Midbrain (tissue), 1 donor: Measurements from ENCODE around the gene SPDYA.
"Not testable (repeated sequence)": the region's sequence is repeated elsewhere in the genome, so short reads cannot be mapped to it uniquely, and the experiment has no call there.

Source experiments
- DNase-seq: peaks from one replicate; lab custom pipeline; 2025; lab: John Stamatoyannopoulos, UW

The SPDYA gene

GRCh38 chr2:28810384-28811285 is at the start of gene SPDYA:
Gene SPDYA, plus strand, starts transcription at chr2:28810834. Its CDS starts 5,181 bp downstream, at chr2:28816015.
- peak; percentile 32 for DNase-seq

GRCh38 chr2:28761420-28761819 is 49.2 kb upstream of the SPDYA start:
- no peak for DNase-seq

- no peak for DNase-seq
Measured at GRCh38 chr2:28764909-28765711, 45.5 kb upstream of the SPDYA start.

DNA sequence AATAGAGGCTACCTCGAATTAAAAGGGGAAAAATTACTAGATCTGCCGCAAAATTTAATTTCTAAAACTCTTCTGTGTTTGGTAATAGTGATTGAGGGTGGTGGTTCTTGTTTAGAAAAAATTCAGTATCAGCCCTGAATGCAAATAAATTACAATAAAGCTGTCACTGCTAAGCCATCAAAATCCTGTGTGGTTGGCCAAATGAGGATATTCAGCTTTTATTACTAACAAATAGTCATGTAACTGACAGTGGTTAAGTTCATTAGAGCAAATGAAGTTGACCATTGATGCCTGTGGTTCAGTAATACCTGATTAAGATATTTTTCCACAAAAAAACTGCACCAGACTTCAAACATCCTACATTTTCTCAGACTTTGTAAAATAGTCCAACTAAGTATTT is 44.6 kb upstream of the SPDYA start:
- DNase-seq = no peak

- no peak for DNase-seq
Measured at GRCh38 chr2:28767337-28767736, 43.3 kb upstream of the SPDYA start.

DNA sequence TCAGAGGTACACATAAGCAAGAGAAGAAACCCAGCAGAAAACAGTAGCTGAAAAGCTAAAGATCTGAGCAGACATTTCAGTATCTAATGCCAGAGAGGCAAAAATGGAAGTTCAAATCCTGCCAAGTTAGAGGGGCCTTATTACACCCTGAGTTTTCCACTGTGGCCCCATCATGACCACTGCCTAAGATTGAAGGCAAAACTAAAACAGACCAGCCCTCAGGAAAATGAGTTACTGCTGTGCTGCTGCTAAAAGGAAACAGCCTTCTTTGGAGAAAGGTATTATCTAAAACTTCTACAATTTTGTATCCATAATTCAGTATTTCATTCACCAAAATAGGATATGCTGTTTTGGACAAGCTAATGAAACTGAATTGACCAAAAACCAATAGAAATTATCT is 42.2 kb upstream of the SPDYA start:
- no peak for DNase-seq

DNA sequence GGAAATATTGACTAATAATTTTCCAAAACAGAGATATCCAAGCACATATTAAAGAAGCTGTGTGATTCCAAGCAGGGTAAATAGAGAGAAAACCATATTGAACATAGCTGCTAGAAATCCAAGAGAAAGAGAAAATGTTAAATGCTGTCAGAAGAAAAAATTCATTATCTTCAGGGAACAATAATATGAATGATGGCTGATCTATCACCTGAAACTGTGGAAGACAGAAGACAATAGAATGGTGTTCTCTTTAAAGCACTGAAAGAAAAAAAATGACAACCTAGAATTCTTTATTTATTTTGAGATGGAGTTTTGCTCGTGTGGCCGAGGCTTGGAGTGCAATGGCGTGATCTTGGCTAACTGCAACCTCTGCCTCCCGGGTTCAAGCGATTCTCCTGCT is 41.7 kb upstream of the SPDYA start:
- no peak for DNase-seq

DNA sequence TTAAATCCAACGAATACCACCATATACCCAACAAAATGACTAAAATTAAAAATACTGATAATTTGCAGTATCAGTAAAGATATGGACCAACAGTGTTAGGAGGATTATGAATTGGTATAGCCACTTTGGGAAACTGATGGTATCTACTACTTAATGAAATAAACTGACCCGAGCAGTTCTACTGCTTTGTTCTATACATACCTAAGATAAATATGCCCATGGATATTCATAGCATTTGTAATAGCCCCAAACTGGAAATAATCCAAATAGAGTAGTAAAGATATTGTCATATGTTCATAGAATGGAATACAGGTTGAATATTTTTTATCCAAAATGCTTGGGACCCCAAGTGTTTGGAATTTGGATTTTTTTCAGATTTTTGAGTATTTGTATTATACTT is 38.3 kb upstream of the SPDYA start:
- DNase-seq = no peak

DNA sequence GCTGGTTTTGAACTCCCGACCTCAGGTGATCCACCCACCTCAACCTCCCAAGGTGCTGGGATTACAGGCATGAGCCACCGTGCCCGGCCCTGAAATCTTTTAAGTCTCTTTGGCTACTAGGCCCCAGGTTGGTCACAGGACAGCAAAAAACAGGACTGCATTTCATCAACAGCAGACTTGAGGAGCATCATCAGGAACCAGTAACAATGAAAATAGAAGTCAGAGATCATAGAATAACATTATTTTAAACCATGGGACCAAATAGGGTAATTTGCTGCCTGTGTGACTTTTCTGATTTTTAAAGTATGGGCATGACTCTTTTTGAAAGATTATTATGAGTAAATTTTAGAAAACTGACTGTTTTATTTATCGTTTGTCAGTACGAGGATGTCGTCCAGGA is 34.2 kb upstream of the SPDYA start:
- no peak for DNase-seq

- no peak for DNase-seq
Measured at GRCh38 chr2:28778392-28778791, 32.2 kb upstream of the SPDYA start.

DNA sequence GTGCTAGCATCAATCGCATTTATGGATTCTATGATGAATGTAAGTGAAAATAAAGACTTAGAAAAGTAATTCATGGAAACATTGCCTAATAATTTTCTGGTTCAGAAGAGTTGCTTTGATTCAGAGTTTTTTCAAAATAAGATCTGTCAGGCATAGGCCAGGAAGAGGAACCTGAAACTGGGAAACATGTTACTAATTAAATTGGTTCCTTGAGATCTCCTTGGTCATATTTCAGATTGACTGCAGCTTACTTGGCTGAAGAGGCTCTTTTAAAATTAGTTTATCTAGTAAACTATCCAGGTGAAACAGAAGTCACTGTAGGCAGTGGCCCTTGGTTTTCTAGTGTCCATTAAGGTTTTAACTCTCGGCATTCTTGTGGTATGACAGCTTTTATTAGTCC is 31.6 kb upstream of the SPDYA start:
- no peak for DNase-seq

DNA sequence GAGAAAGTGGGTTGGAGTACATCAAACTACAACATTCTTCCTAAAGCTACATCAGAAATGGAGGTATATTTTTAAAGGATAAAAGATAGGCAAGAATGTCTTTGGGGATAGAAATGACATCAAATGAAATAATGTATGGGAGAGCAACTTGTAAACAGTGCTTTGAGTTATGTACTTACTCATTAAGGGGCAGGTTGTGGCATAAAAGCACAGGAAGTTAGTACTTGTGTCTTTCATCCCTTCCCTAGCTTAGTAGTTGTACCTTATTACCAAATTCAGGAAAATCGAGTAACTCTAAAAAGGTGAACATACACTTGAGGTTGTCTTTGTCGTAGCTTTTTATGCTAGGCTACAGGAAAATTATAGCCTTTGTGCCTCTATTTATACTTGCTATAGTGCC is 30.1 kb upstream of the SPDYA start:
- no peak for DNase-seq

DNA sequence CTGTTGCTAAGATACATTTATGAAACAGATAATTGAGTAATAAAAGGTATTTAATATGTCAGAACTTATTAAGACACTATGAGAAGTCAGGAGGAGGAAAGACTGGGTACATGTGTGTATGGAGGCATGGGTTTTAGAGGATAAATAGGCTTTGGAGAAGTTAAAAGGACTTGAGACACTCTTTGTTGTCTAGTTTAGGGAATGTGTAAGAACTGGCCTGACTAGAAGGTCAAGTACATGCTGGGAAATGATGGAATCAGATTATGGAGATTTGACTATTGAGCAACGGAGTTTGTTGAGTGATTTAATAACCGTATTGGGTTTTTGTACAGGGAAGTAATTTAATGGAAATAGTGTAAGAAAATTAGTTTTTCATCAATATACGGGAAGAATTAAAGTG is 28.2 kb upstream of the SPDYA start:
- no peak for DNase-seq

DNA sequence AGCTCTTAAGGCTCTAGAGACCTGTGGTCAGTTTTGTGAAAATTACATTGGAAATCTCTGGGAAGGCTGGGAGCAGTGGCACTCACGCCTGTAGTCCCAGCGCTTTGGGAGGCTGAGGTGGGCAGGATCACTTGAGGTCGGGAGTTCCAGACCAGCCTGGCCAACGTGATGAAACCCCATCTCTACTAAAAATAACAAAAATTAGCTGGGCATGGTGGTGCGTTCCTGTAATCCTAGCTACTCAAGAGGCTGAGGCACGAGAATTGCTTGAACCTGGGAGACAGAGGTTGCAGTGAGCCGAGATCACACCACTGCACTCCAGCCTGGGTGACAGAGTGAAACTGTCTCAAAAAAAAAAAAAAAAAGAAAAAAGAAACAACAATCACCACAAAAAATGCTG is 26.1 kb upstream of the SPDYA start:
- not testable (repeated sequence) for DNase-seq

- DNase-seq = no peak
Measured at GRCh38 chr2:28796620-28797019, 14.0 kb upstream of the SPDYA start.

GRCh38 chr2:28801726-28802125 is 8.9 kb upstream of the SPDYA start:
- DNase-seq = no peak

DNA sequence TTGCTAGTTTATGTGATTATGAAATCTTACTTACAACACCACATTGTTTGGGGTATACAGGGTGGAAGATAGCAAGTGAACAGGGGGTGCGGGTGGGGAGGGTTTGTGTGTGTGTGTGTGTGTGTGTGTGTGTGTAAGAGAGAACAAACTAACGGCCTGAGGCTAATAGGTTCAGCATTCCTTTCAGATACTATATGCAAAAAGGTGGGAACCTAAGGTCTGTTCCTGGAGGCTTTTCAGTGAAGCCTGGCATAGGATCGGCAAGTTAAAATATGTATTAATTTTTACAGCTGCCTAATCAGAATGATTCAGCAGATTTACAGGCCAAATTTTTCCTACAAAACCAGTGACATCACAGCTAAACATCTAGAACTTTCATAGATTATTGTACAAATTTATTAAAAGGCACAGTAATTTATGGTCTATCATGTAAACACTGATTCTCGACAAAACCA is 7.6 kb upstream of the SPDYA start:
- DNase-seq = no peak

GRCh38 chr2:28809927-28810326 is 707 bp upstream of the SPDYA start:
- DNase-seq = no peak

DNA sequence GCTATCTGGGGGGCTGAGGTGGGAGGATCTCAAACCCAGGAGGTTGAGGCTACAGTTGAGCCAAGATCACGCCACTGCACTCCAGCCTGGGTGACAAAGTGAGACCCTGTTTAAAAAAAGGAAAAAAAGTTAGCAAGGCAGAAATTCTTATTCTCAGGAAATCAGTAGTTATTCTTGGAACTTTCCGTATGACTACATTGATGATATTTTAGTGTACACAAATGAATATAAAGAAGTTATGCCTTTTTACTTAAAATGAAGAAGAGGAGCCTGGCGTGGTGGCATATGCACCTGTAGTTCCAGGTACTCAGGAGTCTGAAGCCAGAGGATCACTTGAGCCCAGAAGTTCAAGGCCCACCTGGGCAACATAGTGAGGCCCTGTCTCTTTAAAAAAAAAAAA is 7.4 kb downstream of the SPDYA start:
- DNase-seq = no peak

- DNase-seq = peak; percentile 16
Measured at GRCh38 chr2:28821295-28821958, 10.8 kb downstream of the SPDYA start.

- no peak for DNase-seq
Measured at GRCh38 chr2:28822036-28822435, 11.4 kb downstream of the SPDYA start.

DNA sequence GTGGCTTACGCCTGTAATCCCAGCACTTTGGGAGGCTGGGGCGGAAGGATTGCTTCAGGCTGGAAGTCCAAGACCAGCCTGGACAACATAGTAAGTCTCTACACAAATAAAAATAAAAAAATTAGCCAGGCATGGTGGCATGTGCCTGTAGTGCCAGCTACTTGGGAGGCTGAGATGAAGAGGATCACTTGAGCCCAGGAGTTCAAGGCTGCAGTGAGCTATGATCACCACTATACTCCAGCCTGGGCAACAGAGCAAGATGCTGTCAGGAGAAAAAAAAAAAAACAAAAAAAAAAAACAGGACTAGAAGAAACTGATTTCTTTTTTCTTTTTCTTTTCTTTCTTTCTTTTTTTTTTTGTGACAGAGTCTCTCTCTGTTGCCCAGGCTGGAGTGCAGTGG is 13.6 kb downstream of the SPDYA start:
- no peak for DNase-seq

DNA sequence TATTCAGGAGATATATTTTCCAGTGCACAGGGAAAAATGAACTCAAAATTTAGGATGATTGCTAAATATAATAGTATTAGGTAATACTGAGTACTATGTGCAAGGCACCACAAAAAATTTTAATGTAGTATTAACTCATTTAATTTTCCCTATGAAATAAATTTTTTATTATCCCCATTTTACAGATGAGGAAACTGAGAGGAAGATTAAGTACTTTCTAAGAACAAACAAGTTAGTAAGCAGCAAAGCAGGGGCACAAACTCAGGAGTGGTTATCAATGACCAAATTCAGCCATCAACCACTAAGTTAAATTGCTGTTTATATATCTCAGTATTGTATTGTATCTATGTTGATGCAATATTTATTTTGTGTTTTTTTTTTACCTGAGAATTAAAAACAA is 14.2 kb downstream of the SPDYA start:
- no peak for DNase-seq
